ENCODE results near the gene CALML5.

DNA sequence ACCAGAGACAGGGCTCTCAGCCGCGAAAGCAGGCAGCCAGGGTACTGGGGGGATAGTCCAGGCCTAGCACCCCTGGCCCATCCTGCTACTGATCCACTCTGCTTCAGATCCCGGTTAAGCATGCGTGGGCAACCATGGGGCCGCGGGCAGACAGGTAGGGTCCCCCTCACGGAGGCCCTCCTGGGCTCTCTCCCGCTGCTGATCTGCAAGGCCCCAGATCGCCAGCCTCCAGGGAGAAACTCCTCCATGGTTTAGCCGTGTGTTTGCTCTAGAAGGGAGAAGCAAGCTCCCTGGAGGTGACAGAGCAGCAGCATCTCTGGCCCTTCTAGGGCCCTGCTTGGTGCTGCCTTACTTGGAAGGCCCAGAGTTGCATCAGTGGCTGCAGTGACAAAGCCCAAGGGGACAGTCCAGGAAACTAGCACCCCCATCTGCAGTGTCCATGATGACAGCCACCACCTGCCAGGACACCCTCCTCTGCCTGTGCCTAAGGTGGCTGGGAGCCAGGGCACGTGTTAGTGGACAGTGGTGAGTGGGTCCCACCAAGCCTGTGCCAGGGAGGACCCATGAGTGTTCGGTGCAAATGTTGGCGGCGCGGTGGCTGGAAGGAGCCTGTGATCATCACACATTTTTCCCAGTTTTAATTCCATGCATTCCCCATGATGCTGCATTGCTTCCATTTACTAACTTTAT lies 29.2 kb downstream of the CALML5 start:
- TF ChIP-seq, protein P1, sequence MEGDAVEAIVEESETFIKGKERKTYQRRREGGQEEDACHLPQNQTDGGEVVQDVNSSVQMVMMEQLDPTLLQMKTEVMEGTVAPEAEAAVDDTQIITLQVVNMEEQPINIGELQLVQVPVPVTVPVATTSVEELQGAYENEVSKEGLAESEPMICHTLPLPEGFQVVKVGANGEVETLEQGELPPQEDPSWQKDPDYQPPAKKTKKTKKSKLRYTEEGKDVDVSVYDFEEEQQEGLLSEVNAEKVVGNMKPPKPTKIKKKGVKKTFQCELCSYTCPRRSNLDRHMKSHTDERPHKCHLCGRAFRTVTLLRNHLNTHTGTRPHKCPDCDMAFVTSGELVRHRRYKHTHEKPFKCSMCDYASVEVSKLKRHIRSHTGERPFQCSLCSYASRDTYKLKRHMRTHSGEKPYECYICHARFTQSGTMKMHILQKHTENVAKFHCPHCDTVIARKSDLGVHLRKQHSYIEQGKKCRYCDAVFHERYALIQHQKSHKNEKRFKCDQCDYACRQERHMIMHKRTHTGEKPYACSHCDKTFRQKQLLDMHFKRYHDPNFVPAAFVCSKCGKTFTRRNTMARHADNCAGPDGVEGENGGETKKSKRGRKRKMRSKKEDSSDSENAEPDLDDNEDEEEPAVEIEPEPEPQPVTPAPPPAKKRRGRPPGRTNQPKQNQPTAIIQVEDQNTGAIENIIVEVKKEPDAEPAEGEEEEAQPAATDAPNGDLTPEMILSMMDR (IDR thresholded peaks at IDR 0.05): no peak
- TF ChIP-seq POLR2A (IDR thresholded peaks at IDR 0.05) (no peak), POLR2AphosphoS5 (IDR thresholded peaks at IDR 0.05) (no peak)

All from breast epithelium (tissue), 3 donors.